Retinal pigment epithelial cell (primary cell): ENCODE measurements around the gene RPS6KC1.
"Not testable (repeated sequence)": the region's sequence is repeated elsewhere in the genome, so short reads cannot be mapped to it uniquely, and the experiment has no call there.

Experiments used
- DNase-seq: peaks from one replicate; pipeline ENCODE4 v3.0.0-alpha.2; 2010; ENCODE audit warnings: low read depth
- H3K4me3 ChIP-seq: 2 replicates; pipeline ENCODE4 v1.5.1; 2011; ENCODE audit warnings: mild to moderate bottlenecking, low read length, control low read depth, moderate library complexity
- TF ChIP-seq, protein P1 (sequence below): conservative IDR thresholded peaks from 2 replicates; pipeline ENCODE4 v1.5.1; 2011; ENCODE audit warnings: low read depth, low read length, control low read depth, inconsistent platforms

Gene RPS6KC1

DNA sequence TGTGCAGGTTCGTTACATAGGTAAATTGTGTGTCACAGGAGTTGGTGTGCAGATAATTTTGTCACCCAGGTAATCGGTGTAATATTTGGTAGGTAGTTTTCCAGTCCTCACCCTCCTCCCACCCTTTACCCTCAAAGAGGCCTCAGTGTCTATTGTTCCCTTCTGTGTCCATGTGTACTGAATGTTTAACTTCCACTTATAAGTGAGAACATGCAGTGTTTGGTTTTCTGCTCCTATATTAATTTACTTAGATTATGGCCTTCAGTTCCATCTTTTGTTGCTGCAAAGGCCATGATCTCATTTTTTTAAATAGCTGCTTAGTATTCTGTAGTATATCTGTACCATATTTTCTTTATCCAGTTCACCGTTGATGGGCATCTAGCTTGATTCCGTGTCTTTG lies 87.3 kb downstream of the RPS6KC1 start:
- DNase-seq: no peak
- H3K4me3 ChIP-seq: no peak overlapping the region
- TF ChIP-seq, protein P1, sequence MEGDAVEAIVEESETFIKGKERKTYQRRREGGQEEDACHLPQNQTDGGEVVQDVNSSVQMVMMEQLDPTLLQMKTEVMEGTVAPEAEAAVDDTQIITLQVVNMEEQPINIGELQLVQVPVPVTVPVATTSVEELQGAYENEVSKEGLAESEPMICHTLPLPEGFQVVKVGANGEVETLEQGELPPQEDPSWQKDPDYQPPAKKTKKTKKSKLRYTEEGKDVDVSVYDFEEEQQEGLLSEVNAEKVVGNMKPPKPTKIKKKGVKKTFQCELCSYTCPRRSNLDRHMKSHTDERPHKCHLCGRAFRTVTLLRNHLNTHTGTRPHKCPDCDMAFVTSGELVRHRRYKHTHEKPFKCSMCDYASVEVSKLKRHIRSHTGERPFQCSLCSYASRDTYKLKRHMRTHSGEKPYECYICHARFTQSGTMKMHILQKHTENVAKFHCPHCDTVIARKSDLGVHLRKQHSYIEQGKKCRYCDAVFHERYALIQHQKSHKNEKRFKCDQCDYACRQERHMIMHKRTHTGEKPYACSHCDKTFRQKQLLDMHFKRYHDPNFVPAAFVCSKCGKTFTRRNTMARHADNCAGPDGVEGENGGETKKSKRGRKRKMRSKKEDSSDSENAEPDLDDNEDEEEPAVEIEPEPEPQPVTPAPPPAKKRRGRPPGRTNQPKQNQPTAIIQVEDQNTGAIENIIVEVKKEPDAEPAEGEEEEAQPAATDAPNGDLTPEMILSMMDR: no peak

- DNase-seq: no peak
- H3K4me3 ChIP-seq: no peak overlapping the region
- TF ChIP-seq, protein P1: no peak
Measured at GRCh38 chr1:213138892-213139291, 87.9 kb downstream of the RPS6KC1 start.

- no peak overlapping the region for H3K4me3 ChIP-seq
- TF ChIP-seq, protein P1: no peak
- DNase-seq: no peak
Measured at GRCh38 chr1:213148905-213149304, 97.9 kb downstream of the RPS6KC1 start.

GRCh38 chr1:213150090-213150489 lies 99.0 kb downstream of the RPS6KC1 start:
- not testable (repeated sequence) for H3K4me3 ChIP-seq, DNase-seq

DNA sequence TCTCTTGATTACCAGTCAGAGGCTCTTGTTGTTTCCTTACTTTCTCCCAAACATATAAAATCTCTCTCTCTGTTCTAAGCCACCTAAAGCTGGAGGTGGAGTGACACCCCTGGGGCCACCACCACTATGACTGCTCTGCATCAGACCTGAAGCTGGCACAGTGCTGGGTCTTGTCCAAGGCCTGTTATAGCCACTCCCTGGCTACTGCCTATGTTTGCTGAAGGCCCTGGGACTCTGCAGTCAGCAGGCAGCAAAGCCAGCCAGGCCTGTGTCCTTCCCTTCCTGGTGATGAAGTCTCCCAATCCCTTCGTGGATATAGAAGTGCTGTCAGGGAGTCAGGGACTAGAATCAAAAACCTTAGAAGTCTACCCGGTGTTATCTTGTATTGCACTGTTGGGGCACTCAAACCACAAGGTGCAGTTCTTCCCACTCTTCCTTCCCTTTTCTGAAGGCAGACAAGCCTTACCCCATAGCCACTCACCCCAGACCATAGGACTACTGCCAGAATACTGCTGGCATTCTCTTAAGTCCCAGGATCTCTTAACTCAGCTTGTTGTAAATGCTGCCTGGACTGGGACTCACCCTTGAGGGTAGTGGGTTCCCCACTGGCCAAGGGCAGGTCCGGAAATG lies 103.1 kb downstream of the RPS6KC1 start:
- TF ChIP-seq, protein P1: no peak
- no peak overlapping the region for H3K4me3 ChIP-seq
- DNase-seq: no peak

GRCh38 chr1:213159376-213159775 lies 108.3 kb downstream of the RPS6KC1 start:
- no peak overlapping the region for H3K4me3 ChIP-seq
- no peak for DNase-seq
- TF ChIP-seq, protein P1: no peak

DNA sequence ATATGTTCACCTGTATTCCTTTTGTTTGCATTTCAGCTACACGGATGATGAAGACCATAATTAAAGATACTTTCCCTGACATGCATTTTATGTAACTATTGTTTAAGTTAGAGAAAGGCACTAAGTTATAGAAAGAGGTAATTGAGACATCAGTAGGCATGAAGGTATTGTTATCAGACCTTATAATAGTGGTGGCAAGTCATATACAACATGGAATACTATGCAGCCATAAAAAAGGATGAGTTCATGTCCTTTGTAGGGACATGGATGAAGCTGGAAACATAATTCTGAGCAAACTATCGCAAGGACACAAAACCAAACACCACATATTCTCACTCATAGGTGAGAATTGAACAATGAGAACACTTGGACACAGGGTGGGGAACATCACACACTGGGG lies 109.4 kb downstream of the RPS6KC1 start:
- not testable (repeated sequence) for DNase-seq, H3K4me3 ChIP-seq

GRCh38 chr1:213162338-213162737 lies 111.3 kb downstream of the RPS6KC1 start:
- no peak overlapping the region for H3K4me3 ChIP-seq
- TF ChIP-seq, protein P1: no peak
- DNase-seq: peak; percentile 3
